ENCODE data around the gene ZNF181. TPM values are rescaled to one million over a fixed set of nuclear protein-coding genes. Genes with fewer than 3 reads are reported as not detected.

The ZNF181 gene
- total RNA-seq, 1 donor from 2014 or later: 8.5 TPM

- Mint-ChIP-seq H3K36me3 (no peaks in the 10 kb centered on the region), H3K27ac (no peak overlapping the region), H3K4me3 (no peak overlapping the region), H3K27me3 (peaks cover 13% of the 10 kb centered on the region), H3K9me3 (no peaks in the 10 kb centered on the region), H3K4me1 (ENCODE audit: unreplicated experiment) (no peaks in the 10 kb centered on the region)
- TF ChIP-seq CTCF (conservative IDR thresholded peaks at IDR 0.05): no peak
- no peak for DNase-seq (ENCODE audit: extremely low spot score, unreplicated experiment)
These were observed 41.5 kb upstream of the ZNF181 start for GRCh38 chr19:34692549-34692948.

- H3K9me3 Mint-ChIP-seq: peaks cover 3% of the 10 kb centered on the region
- no peak overlapping the region for H3K27ac Mint-ChIP-seq
- DNase-seq (ENCODE audit: extremely low spot score, unreplicated experiment): no peak
- no peaks in the 10 kb centered on the region for H3K4me1 Mint-ChIP-seq (ENCODE audit: unreplicated experiment)
- no peak for TF ChIP-seq CTCF (conservative IDR thresholded peaks at IDR 0.05)
- H3K27me3 Mint-ChIP-seq: peaks cover 16% of the 10 kb centered on the region
- H3K36me3 Mint-ChIP-seq: no peaks in the 10 kb centered on the region
- H3K4me3 Mint-ChIP-seq: no peak overlapping the region
These were observed 26.4 kb upstream of the ZNF181 start for GRCh38 chr19:34707661-34708060.

GRCh38 chr19:34711890-34712289, 22.2 kb upstream of the ZNF181 start:
- H3K4me3 Mint-ChIP-seq: no peak overlapping the region
- no peaks in the 10 kb centered on the region for H3K36me3 Mint-ChIP-seq
- no peak overlapping the region for H3K27ac Mint-ChIP-seq
- peaks cover 8% of the 10 kb centered on the region for H3K27me3 Mint-ChIP-seq
- H3K4me1 Mint-ChIP-seq (ENCODE audit: unreplicated experiment): no peaks in the 10 kb centered on the region
- H3K9me3 Mint-ChIP-seq: peaks cover 19% of the 10 kb centered on the region
- TF ChIP-seq CTCF (conservative IDR thresholded peaks at IDR 0.05): no peak
- DNase-seq (ENCODE audit: extremely low spot score, unreplicated experiment): no peak

GRCh38 chr19:34712395-34713261, 21.4 kb upstream of the ZNF181 start:
- H3K27me3 Mint-ChIP-seq: peaks cover 10% of the 10 kb centered on the region
- H3K4me1 Mint-ChIP-seq (ENCODE audit: unreplicated experiment): no peaks in the 10 kb centered on the region
- peak; percentile 77 for TF ChIP-seq CTCF (conservative IDR thresholded peaks at IDR 0.05)
- H3K9me3 Mint-ChIP-seq: peaks cover 19% of the 10 kb centered on the region
- DNase-seq (ENCODE audit: extremely low spot score, unreplicated experiment): no peak
- H3K27ac Mint-ChIP-seq: no peak overlapping the region
- H3K36me3 Mint-ChIP-seq: no peaks in the 10 kb centered on the region
- no peak overlapping the region for H3K4me3 Mint-ChIP-seq

- H3K4me3 Mint-ChIP-seq: no peak overlapping the region
- H3K36me3 Mint-ChIP-seq: no peaks in the 10 kb centered on the region
- DNase-seq (ENCODE audit: extremely low spot score, unreplicated experiment): no peak
- no peak overlapping the region for H3K27ac Mint-ChIP-seq
- TF ChIP-seq CTCF (conservative IDR thresholded peaks at IDR 0.05): no peak
- peaks cover 19% of the 10 kb centered on the region for H3K9me3 Mint-ChIP-seq
- no peaks in the 10 kb centered on the region for H3K4me1 Mint-ChIP-seq (ENCODE audit: unreplicated experiment)
- H3K27me3 Mint-ChIP-seq: peaks cover 13% of the 10 kb centered on the region
These were observed 20.8 kb upstream of the ZNF181 start for GRCh38 chr19:34713262-34713637.
